Subcutaneous adipose tissue (tissue), 4 donors: Measurements from ENCODE around the gene CASTOR1. TPM values are rescaled to one million over a fixed set of nuclear protein-coding genes. Genes with fewer than 3 reads are reported as not detected.

ENCODE experiments used
- CTCF ChIP-seq: fragments of 450-650 bp; IDR thresholded peaks from one replicate; pipeline ENCODE4 v1.5.1; 2016; ENCODE audit warnings: low read depth, mild to moderate bottlenecking, control low read depth, antibody characterized with exemption, moderate library complexity
- total RNA-seq, 4 donors: library from RNA; depleted of rRNA; stranded (reverse); fragments of >200 nt; gene quantifications; one replicate each; pipeline ENCODE4 v1.1.0, GENCODE V29; 2016

The CASTOR1 gene
- total RNA-seq, 4 donors from 2014 or later = 8.5 to 26.9 (median 12.8) TPM

DNA sequence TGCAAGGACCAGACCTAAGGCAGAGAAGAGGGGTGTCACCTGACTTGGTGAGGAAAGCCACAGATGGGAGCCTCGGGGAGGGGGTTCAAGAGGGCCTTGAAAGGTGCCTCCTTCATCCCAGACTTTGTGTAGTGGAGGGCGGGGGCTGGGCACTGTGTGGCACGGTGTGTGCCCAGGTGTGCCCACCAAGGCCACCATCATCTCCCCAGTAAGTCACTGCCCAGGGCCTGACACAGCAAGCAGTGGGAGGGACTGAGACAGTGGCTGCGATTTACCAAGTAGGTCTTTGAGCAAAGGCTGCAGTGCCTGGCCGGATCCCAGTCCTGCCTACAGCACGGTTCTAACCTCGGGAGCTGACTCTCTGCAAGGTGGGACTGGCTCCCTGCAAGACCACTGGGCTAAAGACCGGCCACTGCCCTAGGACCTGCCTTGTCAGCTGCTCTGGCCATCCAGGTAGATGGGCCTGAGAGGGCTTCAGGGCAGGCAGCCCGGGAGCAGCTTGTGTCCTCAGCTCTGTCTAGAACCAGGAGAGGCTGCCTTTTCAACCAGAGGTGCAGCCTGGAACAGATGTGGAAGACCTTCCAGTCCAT is 24.1 kb downstream of the CASTOR1 start:
- TF ChIP-seq CTCF = no peak

- no peak for TF ChIP-seq CTCF
Measured at GRCh38 chr22:30263883-30264282, 25.4 kb downstream of the CASTOR1 start.

- no peak for TF ChIP-seq CTCF
Measured at GRCh38 chr22:30262917-30263741, 26.2 kb downstream of the CASTOR1 start.

- TF ChIP-seq CTCF = no peak
Measured at GRCh38 chr22:30262112-30262511, 27.2 kb downstream of the CASTOR1 start.

DNA sequence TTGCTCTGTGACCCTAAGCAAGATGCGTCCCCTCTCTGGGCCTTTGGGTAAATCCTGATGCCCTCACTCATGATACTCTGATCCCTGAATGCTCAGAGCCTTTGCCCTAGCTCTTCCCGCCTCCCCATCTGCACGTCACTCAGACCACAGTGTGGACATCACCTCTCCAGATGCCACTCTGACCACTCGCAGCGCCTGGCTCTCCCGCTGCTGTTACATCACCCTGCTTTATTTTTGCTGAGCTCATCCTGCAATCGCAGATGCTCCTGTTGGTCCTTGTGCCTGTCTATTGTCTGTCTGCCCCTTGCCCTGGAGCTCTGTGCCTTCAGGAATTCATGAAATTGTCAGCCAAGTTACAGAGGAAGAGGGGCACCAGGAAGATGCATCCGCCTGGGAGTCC is 28.2 kb downstream of the CASTOR1 start:
- TF ChIP-seq CTCF = no peak

DNA sequence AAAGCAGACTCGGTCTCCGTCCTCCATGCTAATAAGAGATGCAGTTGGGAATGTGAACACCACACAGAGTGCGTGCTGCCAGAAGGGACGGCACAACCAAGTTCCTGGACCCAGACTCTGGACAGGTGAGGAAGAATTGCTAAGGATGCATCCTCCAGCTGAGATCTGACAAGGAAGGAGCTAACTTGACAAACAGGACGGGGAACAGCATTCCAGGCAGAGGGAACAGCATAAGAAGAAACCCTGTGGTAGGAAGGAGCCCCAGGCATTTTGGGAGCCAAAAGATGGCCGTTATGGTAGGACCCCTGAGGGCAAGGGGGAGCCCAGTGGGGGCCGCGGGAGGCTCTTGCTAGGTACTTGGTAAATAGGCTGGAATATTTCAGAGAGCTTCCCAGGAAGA is 28.6 kb downstream of the CASTOR1 start:
- TF ChIP-seq CTCF = no peak

DNA sequence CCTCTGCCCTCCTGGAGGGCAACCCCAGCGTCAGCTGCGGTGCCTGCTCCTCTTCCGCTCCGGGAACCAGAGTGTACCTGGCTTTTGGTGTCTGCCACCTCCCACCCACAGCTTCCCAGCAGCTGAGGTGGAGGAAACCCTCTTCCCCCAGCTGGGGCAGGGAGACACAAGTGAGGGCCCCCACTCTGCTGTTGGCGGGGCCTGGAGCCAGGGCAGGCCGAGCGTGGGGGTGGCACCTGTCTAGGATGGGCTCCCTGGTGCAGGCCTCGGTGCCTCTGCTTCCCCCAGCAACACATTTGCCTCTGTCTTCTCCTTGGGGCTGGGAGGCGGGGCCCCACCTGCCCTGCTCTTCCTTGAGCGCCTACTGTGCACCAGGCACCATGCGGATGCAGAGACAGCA is 29.0 kb downstream of the CASTOR1 start:
- TF ChIP-seq CTCF = no peak
